BE2C (cell line): ENCODE measurements around the gene C9orf57.
"Not testable (repeated sequence)": the region's sequence is repeated elsewhere in the genome, so short reads cannot be mapped to it uniquely, and the experiment has no call there.

Source experiments
- DNase-seq: peaks from one replicate; pipeline ENCODE4 v3.0.0-alpha.2; 2020
- H3K27me3 ChIP-seq: fragments of 250-450 bp; sonication (Bioruptor Pico); 2 replicates; pipeline ENCODE4 v1.5.1; 2020; ENCODE audit warnings: mild to moderate bottlenecking
- H3K36me3 ChIP-seq: fragments of 250-450 bp; sonication (Bioruptor Pico); 2 replicates; pipeline ENCODE4 v1.5.1; 2020; ENCODE audit warnings: mild to moderate bottlenecking
- H3K4me1 ChIP-seq: fragments of 250-450 bp; sonication (Bioruptor Pico); 2 replicates; pipeline ENCODE4 v1.5.1; 2020
- H3K4me3 ChIP-seq: 2 replicates; pipeline ENCODE4 v1.5.1; 2011; ENCODE audit warnings: low read depth, low read length
- H3K9me3 ChIP-seq: fragments of 250-450 bp; sonication (Bioruptor Pico); 2 replicates; pipeline ENCODE4 v1.5.1; 2020
- TF ChIP-seq, protein P1 (sequence below): IDR thresholded peaks from 2 replicates; pipeline ENCODE4 v1.5.1; 2012; ENCODE audit warnings: mild to moderate bottlenecking, low read depth, low read length

C9orf57 gene

DNA sequence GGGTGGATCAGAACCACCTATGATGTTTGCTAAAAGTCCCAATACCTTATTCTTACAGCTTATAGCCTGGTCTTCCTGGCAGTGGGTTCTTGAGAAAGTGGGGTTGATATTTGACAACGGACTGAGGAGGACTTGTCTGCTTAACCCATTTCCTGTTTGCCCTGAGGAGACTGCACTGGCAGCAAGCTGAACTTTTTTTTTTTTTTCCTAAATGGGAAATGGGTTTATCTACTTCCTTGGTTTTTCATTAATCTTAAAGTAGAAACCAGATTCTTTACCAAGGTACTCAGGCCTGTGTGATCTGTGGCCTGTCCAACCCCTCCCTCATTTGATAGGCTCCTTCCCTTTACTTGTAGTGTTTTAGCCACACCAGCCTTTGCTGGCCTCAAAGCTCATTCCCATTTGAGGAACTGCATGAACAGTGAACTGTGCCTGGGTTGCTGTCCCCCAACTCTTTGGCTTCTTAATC is 47.1 kb downstream of the C9orf57 start:
- no peak for DNase-seq
- no peaks in the 10 kb centered on the region for H3K4me1 ChIP-seq
- H3K4me3 ChIP-seq, result no peak overlapping the region
- TF ChIP-seq, protein P1, sequence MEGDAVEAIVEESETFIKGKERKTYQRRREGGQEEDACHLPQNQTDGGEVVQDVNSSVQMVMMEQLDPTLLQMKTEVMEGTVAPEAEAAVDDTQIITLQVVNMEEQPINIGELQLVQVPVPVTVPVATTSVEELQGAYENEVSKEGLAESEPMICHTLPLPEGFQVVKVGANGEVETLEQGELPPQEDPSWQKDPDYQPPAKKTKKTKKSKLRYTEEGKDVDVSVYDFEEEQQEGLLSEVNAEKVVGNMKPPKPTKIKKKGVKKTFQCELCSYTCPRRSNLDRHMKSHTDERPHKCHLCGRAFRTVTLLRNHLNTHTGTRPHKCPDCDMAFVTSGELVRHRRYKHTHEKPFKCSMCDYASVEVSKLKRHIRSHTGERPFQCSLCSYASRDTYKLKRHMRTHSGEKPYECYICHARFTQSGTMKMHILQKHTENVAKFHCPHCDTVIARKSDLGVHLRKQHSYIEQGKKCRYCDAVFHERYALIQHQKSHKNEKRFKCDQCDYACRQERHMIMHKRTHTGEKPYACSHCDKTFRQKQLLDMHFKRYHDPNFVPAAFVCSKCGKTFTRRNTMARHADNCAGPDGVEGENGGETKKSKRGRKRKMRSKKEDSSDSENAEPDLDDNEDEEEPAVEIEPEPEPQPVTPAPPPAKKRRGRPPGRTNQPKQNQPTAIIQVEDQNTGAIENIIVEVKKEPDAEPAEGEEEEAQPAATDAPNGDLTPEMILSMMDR, result no peak
- H3K27me3 ChIP-seq, result no peaks in the 10 kb centered on the region
- H3K9me3 ChIP-seq, result no peaks in the 10 kb centered on the region
- H3K36me3 ChIP-seq, result no peaks in the 10 kb centered on the region

DNA sequence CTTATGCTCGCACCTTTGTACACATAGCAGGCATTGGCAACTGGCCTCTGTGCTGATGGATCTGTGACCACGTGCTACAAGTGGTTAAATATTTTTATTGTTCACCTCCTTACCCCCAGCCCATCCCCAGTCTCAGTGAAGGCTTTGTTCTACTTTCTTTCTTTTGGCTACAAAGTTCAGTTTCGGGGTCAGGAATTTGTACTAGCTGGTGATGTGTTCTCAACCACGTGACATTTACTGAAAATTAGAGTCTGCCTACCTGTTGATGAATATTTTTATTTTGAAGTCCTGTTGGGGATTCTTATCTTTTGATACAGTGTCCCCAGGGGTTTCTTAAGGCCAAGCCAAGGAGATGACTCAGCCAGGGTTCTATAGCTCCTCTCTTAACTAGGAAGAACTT is 47.8 kb downstream of the C9orf57 start:
- Histone ChIP-seq H3K27me3 (no peaks in the 10 kb centered on the region), H3K9me3 (no peaks in the 10 kb centered on the region), H3K4me1 (no peaks in the 10 kb centered on the region), H3K36me3 (no peaks in the 10 kb centered on the region), H3K4me3 (no peak overlapping the region)
- DNase-seq, result no peak
- TF ChIP-seq, protein P1, result no peak

DNA sequence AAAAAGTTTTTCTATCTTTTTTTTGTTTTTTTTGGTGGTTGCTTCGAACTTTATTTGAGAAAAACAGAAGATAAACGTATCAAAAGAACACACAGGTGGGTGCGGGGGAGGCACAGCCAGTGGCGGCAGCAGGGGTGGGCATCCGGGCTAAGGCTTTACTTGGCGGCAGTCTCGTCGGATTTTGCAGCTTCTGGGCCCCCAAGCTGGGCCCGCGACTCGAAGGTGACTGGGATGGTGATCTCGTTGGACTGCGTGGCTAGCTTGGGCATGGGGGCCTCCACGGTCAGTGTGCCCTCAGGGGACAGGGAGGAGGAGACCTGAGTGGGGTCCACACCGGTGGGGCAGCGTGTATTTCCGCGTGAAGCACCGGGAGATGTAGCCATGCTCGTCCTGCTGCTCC is 52.7 kb downstream of the C9orf57 start:
- not testable (repeated sequence) for H3K4me3 ChIP-seq, H3K27me3 ChIP-seq, H3K36me3 ChIP-seq, DNase-seq, H3K9me3 ChIP-seq, H3K4me1 ChIP-seq

DNA sequence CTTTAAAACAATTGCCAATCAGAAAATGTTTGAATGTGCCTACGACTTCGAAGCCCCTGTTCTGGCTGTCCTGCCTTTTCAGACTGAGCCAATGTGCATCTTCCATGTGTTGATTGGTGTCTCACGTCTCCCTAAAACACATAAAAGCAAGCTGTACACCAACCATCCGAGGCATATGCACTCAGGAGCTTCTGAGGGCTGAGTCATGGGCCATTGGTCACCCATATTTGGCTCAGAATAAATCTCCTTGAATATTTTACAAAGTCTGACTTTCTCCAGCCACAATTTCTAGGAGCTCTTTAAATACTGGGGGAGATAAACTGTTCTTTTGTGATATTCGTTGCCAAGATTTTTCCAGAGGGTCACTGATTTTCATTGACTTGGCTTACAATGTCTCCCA is 53.9 kb downstream of the C9orf57 start:
- H3K27me3 ChIP-seq, result no peaks in the 10 kb centered on the region

DNA sequence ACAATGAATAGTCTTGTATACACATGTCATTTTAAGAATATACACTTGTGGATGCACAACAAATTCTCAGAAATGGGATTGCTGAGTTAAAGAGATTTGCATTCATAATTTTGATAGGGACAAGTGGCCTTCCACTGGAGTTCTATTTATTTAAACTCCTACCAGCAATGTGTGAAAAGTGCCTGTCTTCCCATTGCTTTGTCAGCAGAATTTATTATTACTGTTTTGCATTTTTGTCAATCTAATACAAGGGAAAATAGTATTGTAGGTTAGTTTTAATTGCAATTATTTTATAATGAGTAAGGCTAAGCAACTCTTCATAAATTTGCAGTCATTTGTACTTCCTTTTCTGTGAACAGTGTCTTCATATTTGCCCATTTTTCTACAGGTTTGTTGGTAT is 55.0 kb downstream of the C9orf57 start:
- H3K4me1 ChIP-seq, result no peaks in the 10 kb centered on the region
- no peaks in the 10 kb centered on the region for H3K27me3 ChIP-seq
- H3K4me3 ChIP-seq, result no peak overlapping the region
- TF ChIP-seq, protein P1, result no peak
- H3K9me3 ChIP-seq, result no peaks in the 10 kb centered on the region
- DNase-seq, result no peak
- H3K36me3 ChIP-seq, result no peaks in the 10 kb centered on the region

More for the DNA sequence above, 53.9 kb downstream of the C9orf57 start:
- TF ChIP-seq, protein P1, result no peak
- no peaks in the 10 kb centered on the region for H3K36me3 ChIP-seq
- no peak overlapping the region for H3K4me3 ChIP-seq
- H3K4me1 ChIP-seq, result no peaks in the 10 kb centered on the region
- no peak for DNase-seq
- no peaks in the 10 kb centered on the region for H3K9me3 ChIP-seq
